Fibroblast of villous mesenchyme (primary cell): ENCODE data around the gene AVPI1. TPM values are rescaled to one million over a fixed set of nuclear protein-coding genes. Genes with fewer than 3 reads are reported as not detected.

Experiments used
- DNase-seq: peaks from one replicate; pipeline ENCODE4 v3.0.0-alpha.2; 2010; ENCODE audit warnings: low read depth
- H3K4me3 ChIP-seq: 2 replicates; pipeline ENCODE4 v1.5.1; 2011; ENCODE audit warnings: low read depth, mild to moderate bottlenecking, low read length
- total RNA-seq: library from RNA; depleted of rRNA; stranded (reverse); fragments of >200 nt; gene quantifications from 2 replicates; pipeline ENCODE4 v1.2.3, GENCODE V29; 2012
- TF ChIP-seq, protein P1 (sequence below): IDR thresholded peaks from 2 replicates; pipeline ENCODE4 v1.5.1; 2012; ENCODE audit warnings: low read depth, mild to moderate bottlenecking, low read length; ENCODE audit not compliant: insufficient read depth

Gene AVPI1
- total RNA-seq, 1 donor = 12.5 TPM

DNA sequence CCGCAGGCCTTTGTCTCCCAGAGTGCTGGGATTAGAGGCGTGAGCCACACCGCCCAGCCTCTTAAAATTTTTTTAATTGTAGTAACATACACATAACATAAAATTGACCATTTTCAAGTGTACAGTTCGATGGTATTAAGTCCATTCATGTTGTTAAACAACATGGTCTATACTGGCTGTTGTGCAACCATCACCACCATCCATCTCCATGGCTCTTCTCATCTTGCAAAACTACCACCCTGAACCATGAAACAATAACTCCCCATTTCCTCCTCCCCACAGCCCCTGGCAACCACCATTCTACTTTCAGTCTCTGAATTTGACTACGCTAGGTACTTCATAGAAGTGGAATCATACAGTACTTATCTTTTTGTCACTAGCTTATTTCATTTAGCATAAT, 42.0 kb upstream of the AVPI1 start:
- no peak for DNase-seq
- no peak overlapping the region for H3K4me3 ChIP-seq
- TF ChIP-seq, protein P1, sequence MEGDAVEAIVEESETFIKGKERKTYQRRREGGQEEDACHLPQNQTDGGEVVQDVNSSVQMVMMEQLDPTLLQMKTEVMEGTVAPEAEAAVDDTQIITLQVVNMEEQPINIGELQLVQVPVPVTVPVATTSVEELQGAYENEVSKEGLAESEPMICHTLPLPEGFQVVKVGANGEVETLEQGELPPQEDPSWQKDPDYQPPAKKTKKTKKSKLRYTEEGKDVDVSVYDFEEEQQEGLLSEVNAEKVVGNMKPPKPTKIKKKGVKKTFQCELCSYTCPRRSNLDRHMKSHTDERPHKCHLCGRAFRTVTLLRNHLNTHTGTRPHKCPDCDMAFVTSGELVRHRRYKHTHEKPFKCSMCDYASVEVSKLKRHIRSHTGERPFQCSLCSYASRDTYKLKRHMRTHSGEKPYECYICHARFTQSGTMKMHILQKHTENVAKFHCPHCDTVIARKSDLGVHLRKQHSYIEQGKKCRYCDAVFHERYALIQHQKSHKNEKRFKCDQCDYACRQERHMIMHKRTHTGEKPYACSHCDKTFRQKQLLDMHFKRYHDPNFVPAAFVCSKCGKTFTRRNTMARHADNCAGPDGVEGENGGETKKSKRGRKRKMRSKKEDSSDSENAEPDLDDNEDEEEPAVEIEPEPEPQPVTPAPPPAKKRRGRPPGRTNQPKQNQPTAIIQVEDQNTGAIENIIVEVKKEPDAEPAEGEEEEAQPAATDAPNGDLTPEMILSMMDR = no peak

DNA sequence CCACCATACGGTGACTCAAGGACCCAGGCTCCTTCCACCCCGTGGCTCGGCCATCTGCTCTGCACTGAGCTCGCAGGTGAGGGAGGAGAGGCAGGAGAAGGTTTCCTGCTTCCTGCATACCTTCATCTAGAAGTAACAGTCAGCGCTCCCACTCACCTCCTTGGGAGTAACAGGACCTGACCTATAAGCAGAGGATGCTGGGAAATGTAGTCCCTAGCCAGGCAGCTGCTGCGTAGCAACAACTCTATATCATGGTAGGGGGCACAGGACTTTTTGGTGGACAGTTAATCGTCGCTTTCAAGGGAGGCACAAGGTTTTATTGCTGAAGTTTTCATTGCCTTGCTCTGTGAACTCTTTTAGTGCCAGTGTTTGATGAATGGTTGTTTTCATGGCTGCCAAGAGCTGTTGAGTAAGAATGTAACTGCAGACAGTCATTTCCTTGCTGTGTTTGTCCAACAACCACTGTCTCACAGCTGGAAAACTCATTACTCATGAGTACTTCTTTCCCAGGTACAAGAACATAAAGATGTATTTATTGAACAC, 39.7 kb upstream of the AVPI1 start:
- TF ChIP-seq, protein P1 = no peak
- DNase-seq = peak; percentile 90
- H3K4me3 ChIP-seq = peak overlapping the region; percentile 37

DNA sequence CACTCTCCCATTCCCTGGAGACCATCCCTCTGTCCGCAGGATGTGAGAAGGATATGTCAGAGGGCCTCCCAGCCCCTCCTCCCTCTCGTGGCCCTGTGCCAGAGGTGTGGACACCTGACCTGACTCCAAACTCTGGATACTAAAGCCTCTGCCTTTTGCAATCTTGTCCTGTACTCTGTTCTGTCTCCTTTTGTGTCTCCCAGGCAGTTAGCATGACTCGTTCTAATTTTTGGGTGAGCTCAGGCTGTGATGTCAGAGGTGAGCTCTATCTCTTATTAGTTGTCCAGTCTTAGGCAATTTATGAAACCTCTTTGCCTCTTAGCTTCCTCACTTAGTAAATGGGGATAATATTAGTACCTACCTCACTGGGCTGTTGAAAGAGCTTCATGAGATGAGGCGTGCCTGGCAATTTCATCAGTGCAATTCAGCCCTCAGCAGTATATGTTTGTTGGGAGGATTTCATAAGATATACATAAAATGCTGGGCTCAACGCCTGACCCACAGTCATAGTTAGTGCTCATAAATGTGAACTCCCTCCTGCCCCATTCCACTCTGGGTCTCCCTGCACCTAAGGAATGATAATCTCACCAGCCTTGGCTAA, 37.4 kb upstream of the AVPI1 start:
- TF ChIP-seq, protein P1 = no peak
- peak; percentile 88 for DNase-seq
- H3K4me3 ChIP-seq = no peak overlapping the region

DNA sequence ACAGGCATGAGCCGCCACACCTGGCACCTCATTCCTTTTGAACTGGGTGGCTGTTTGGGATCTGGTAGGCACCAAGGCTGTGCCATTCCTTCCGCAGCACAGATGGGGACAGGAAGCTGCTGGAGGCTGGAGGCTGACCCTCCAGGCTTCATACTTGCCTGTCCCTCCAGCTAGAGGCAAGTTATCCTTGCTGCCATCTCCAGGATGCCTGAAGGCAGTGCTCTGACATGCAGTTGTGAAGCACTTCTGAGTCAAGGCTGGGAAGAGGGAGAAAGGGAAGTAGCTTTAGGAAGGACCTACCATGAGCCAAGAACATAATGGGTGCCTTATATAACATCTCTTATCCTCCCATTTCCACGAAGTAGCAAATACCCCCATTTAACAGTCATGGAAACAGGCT, 36.0 kb upstream of the AVPI1 start:
- no peak for DNase-seq
- H3K4me3 ChIP-seq = no peak overlapping the region
- TF ChIP-seq, protein P1 = no peak

DNA sequence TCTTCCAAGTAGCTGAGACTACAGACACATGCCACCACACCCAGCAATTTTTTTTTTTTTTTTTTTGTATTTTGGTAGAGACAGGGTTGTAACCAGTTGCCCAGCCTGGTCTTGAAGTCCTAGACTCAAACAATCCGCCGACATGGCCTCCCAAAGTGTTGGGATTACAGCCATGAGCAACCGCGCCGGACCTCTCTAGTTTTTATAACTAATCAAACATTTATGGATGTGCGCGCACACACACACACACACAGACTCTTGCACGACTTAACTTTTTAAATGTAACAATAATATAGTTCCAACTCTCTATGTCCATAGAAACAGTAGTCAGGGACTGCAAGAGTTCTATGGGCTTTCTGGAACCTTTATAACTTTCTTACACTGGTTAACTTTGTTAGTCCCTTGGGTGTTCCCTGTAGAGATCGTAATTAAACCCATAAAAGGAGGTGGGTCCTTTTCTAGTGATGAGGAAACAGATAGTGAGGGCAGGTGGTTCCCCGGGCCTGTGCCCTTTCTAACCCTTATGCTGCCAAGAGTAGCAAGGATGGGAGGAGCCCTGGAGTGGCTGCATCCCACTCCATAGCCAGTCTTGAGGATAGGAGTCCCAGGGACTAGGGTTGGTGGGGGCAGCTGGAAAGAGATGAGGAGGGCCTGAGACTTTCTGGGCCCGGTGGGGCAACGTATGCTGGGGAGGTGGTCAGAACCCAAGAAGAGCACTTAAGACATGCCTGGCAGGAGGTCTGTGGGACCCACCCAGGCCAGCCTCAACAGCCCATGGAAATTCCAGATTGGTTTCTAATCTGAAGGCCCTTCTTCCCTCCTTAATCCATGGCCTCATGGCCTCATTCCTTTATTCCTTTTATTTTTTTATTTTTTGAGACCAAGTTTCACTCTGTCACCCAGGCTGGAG, 35.1 kb upstream of the AVPI1 start:
- DNase-seq = no peak
- no peak overlapping the region for H3K4me3 ChIP-seq
- TF ChIP-seq, protein P1 = no peak

DNA sequence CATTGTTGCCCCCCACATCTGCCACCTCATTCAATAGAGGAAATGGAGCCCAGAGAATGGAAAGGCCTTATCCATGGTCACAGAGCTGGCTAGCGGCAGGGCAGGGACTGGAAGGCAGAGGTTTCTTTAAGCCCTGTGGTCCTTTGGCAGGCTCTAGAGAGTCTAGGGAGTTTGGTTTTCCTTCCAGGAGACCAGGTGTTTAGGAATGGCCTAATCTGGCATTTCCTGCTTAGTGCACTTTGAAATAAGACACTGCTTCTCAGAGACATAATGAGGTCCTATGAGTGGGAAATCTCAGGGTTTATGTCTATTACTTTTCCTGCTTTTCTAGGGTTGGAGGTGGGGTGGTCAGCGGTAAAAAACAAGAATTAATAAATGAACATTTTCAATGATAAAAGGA, 32.6 kb upstream of the AVPI1 start:
- DNase-seq = no peak
- TF ChIP-seq, protein P1 = no peak
- H3K4me3 ChIP-seq = no peak overlapping the region
